ENCODE measurements around the gene TMUB1. TPM values are rescaled to one million over a fixed set of nuclear protein-coding genes. Genes with fewer than 3 reads are reported as not detected.

TMUB1 gene
- total and polyA plus RNA-seq, 11 donors, result 21.8 to 82.6 (median 37.9) TPM

GRCh38 chr7:151035026-151035717 is 48.1 kb downstream of the TMUB1 start:
- Histone ChIP-seq H3K4me3 (no peak overlapping the region), H3K27ac (peak overlapping the region in 8 of 12 donors; percentile 2 to 71 (median 52)), H3K36me3 (peaks cover 0 to 52% (median 38%) of the 10 kb centered on the region in 9 donors), H3K9me3 (no peaks in the 10 kb centered on the region), H3K4me1 (peaks cover 7 to 35% (median 20%) of the 10 kb centered on the region in 12 donors), H3K27me3 (no peaks in the 10 kb centered on the region)
- TF ChIP-seq POLR2A (IDR thresholded peaks at IDR 0.05) (no peak), CTCF (IDR thresholded peaks at IDR 0.05) (no peak)
- DNase-seq, result peak in 2 of 5 donors; percentile 59 to 65
- intact Hi-C loops (cut with DNase I), result loop anchor here in 1 of 10 donors (2.0 kb wide), 1 partner anchor 22 kb away; the partner anchor contains the start of gene CDK5
- 72 to 74% (median 73%) methylated on average over 20 to 21 of the region's 21 CpGs for WGBS, 4 donors
- ATAC-seq, result peak; percentile 49 to 76 (median 62)

GRCh38 chr7:151034312-151035025 is 48.8 kb downstream of the TMUB1 start:
- no peak for ATAC-seq
- H3K27me3 ChIP-seq, result no peaks in the 10 kb centered on the region
- 93 to 95% (median 94%) methylated on average over 14 to 21 of the region's 21 CpGs for WGBS, 4 donors
- no peaks in the 10 kb centered on the region for H3K9me3 ChIP-seq
- intact Hi-C loops (cut with DNase I), result loop anchor here in 3 of 10 donors (2.0 to 5.0 kb wide), 2 partner anchors 22 to 78 kb away; partner anchors contain the start of gene CDK5 (in 1 of the 3)
- H3K27ac ChIP-seq, result peak overlapping the region in 8 of 12 donors; percentile 2 to 71 (median 52)
- H3K4me3 ChIP-seq, result no peak overlapping the region
- DNase-seq, result no peak
- peaks cover 7 to 32% (median 16%) of the 10 kb centered on the region in 12 donors for H3K4me1 ChIP-seq
- TF ChIP-seq POLR2A (IDR thresholded peaks at IDR 0.05), result no peak
- TF ChIP-seq CTCF (IDR thresholded peaks at IDR 0.05), result no peak
- H3K36me3 ChIP-seq, result peaks cover 0 to 52% (median 38%) of the 10 kb centered on the region in 9 donors

- no peaks in the 10 kb centered on the region for H3K27me3 ChIP-seq
- 83 to 96% (median 86%) methylated on average over 2 to 5 of the region's 5 CpGs for WGBS, 4 donors
- peaks cover 0 to 52% (median 38%) of the 10 kb centered on the region in 9 donors for H3K36me3 ChIP-seq
- no peak for TF ChIP-seq CTCF (IDR thresholded peaks at IDR 0.05)
- ATAC-seq (no peak), DNase-seq (no peak)
- H3K4me3 ChIP-seq, result no peak overlapping the region
- no peaks in the 10 kb centered on the region for H3K9me3 ChIP-seq
- intact Hi-C loops (cut with DNase I), result loop anchor here in 4 of 10 donors (2.0 to 5.0 kb wide), 3 partner anchors 23 to 78 kb away; partner anchors contain the start of gene CDK5 (in 1 of the 4)
- peaks cover 2 to 32% (median 17%) of the 10 kb centered on the region in 12 donors for H3K4me1 ChIP-seq
- no peak overlapping the region for H3K27ac ChIP-seq
Observed at GRCh38 chr7:151033864-151034249, 49.4 kb downstream of the TMUB1 start.

Data from heart left ventricle (tissue), 16 donors.